Stomach (tissue), 9 donors: ENCODE measurements around the gene UHRF1. TPM values are rescaled to one million over a fixed set of nuclear protein-coding genes. Genes with fewer than 3 reads are reported as not detected.

Source experiments
- DNase-seq, 2 donors: peaks; one replicate each; pipeline versions ENCODE4 v3.0.0 to v3.0.0-alpha.2; 2013 to 2019
- H3K27ac ChIP-seq, 5 donors: fragments of 200-600 bp in 4 of 5; sonication (generic) in 4 of 5; one replicate each; pipeline ENCODE4 v1.5.1; 2013 to 2019; ENCODE audit warnings: mild to moderate bottlenecking in 1 of 5, moderate library complexity in 1 of 5
- H3K27me3 ChIP-seq, 3 donors: fragments of 200-600 bp; sonication (generic); one replicate each; pipeline ENCODE4 v1.5.1; 2017 to 2019; ENCODE audit warnings: mixed run types in 1 of 3
- H3K36me3 ChIP-seq, 4 donors: fragments of 200-600 bp; sonication (generic); 1 replicate in 3 of 4; 2 replicates in 1 of 4; pipeline ENCODE4 v1.5.1; 2016 to 2019
- H3K4me1 ChIP-seq, 4 donors: fragments of 200-600 bp; sonication (generic); one replicate each; pipeline ENCODE4 v1.5.1; 2016 to 2019
- H3K4me3 ChIP-seq, 4 donors: fragments of 200-600 bp; sonication (generic) in 3 of 4; one replicate each; pipeline ENCODE4 v1.5.1; 2016 to 2019; ENCODE audit warnings: mild to moderate bottlenecking in 1 of 4
- H3K9me3 ChIP-seq, 4 donors: fragments of 200-600 bp; sonication (generic); one replicate each; pipeline ENCODE4 v1.5.1; 2016 to 2019
- CTCF ChIP-seq, 7 experiments: fragments of 450-650 bp in 4 of 7; fragments of 200-600 bp in 3 of 7; sonication (generic) in 3 of 7; IDR thresholded peaks; one replicate each; pipeline ENCODE4 v1.5.1; 2016 to 2019; ENCODE audit warnings: antibody characterized with exemption in 7 of 7, control low read depth in 2 of 7, mild to moderate bottlenecking in 1 of 7
- EP300 ChIP-seq: sonication (generic); formaldehyde crosslinking; IDR thresholded peaks from one replicate; pipeline ENCODE4 v1.6.1; 2017; ENCODE audit warnings: antibody characterized with exemption
- POLR2A ChIP-seq, 4 donors: fragments of 450-650 bp; IDR thresholded peaks; one replicate each; pipeline ENCODE4 v1.6.1; 2016; ENCODE audit warnings: antibody characterized with exemption in 4 of 4, control low read depth in 2 of 4, mild to moderate bottlenecking in 1 of 4, moderate library complexity in 1 of 4
- POLR2AphosphoS5 ChIP-seq, 3 donors: sonication (generic); formaldehyde crosslinking; IDR thresholded peaks; one replicate each; pipeline ENCODE4 v1.6.1; 2016; ENCODE audit warnings: antibody characterized with exemption in 3 of 3
- WGBS, 5 donors: extraction: QIAGEN DNeasy Blood & Tissue Kit in 3 of 5; methylation state at CpG; one replicate each; pipeline versions ENCODE4 v1.1.5 to v1.1.7; 2013 to 2018; 5-methylcytosine and 5-hydroxymethylcytosine counted together
- intact Hi-C: fragments of 100-400 bp; cut with DNase I; formaldehyde crosslinking; loops from one replicate; pipeline ENCODE4 v1.15.1; 2023; ENCODE audit warnings: low total_unique reads
- polyA plus RNA-seq, 3 donors: library from polyadenylated mRNA; stranded (reverse); fragments of 200-250 nt; gene quantifications; one replicate each; pipeline ENCODE4 v1.2.3, GENCODE V29; 2013
- total RNA-seq, 5 donors: library from RNA; depleted of rRNA; stranded (reverse); fragments of >200 nt; gene quantifications; one replicate each; pipeline versions ENCODE4 v1.1.0 to v1.2.3, GENCODE V29; 2014 to 2016
- donor health status: healthy with polysubstance abuse.
- donor health status: Bipolar disorder and iron deficiency.
- donor health status: healthy.

The UHRF1 gene
- total and polyA plus RNA-seq, 8 donors, result 0.58 to 20.5 (median 4.1) TPM

- Histone ChIP-seq H3K9me3 (no peaks in the 10 kb centered on the region), H3K4me1 (peaks cover 15 to 28% (median 27%) of the 10 kb centered on the region in 4 donors), H3K27ac (no peak overlapping the region), H3K4me3 (no peak overlapping the region), H3K27me3 (no peaks in the 10 kb centered on the region), H3K36me3 (peaks cover 0 to 8% (median 0%) of the 10 kb centered on the region in 4 donors)
- TF ChIP-seq EP300, result no peak
- no peak for TF ChIP-seq POLR2AphosphoS5 (IDR thresholded peaks at IDR 0.05)
- TF ChIP-seq POLR2A (IDR thresholded peaks at IDR 0.05), result no peak
- TF ChIP-seq CTCF (IDR thresholded peaks at IDR 0.05), result no peak
- intact Hi-C loops, result no loop called here
- no peak for DNase-seq
- 76 to 89% (median 87%) methylated on average over 6 of the region's 6 CpGs for WGBS, 5 donors
Observed at GRCh38 chr19:4966591-4966990, 57.3 kb downstream of the UHRF1 start.

- no peak for TF ChIP-seq POLR2AphosphoS5 (IDR thresholded peaks at IDR 0.05)
- TF ChIP-seq EP300, result no peak
- TF ChIP-seq CTCF (IDR thresholded peaks at IDR 0.05), result no peak
- TF ChIP-seq POLR2A (IDR thresholded peaks at IDR 0.05), result no peak
- Histone ChIP-seq H3K9me3 (no peaks in the 10 kb centered on the region), H3K27me3 (no peaks in the 10 kb centered on the region), H3K27ac (peak overlapping the region; percentile 8 to 74 (median 58)), H3K4me1 (peaks cover 27 to 42% (median 40%) of the 10 kb centered on the region in 4 donors), H3K4me3 (peak overlapping the region; percentile 18 to 41 (median 26)), H3K36me3 (no peaks in the 10 kb centered on the region)
- intact Hi-C loops, result no loop called here
- no peak for DNase-seq
- 67 to 74% (median 68%) methylated on average over 16 of the region's 16 CpGs for WGBS, 5 donors
Observed at GRCh38 chr19:4967738-4968461, 58.6 kb downstream of the UHRF1 start.

- no peaks in the 10 kb centered on the region for H3K27me3 ChIP-seq
- peaks cover 33 to 49% (median 42%) of the 10 kb centered on the region in 4 donors for H3K4me1 ChIP-seq
- peak within 1 kb of the TSS; percentile 62 to 74 (median 69) for H3K4me3 ChIP-seq
- peak; percentile 86 to 95 (median 90) for TF ChIP-seq POLR2AphosphoS5 (IDR thresholded peaks at IDR 0.05)
- TF ChIP-seq POLR2A (IDR thresholded peaks at IDR 0.05), result no peak
- WGBS, 5 donors, result 0 to 3% (median 1%) methylated on average over 10 to 96 of the region's 96 CpGs
- DNase-seq, result peak; percentile 99 to 100
- no peaks in the 10 kb centered on the region for H3K36me3 ChIP-seq
- intact Hi-C loops, result no loop called here
- peak within 1 kb of the TSS; percentile 63 to 84 (median 83) for H3K27ac ChIP-seq
- H3K9me3 ChIP-seq, result no peaks in the 10 kb centered on the region
Observed at GRCh38 chr19:4968462-4969291, 59.4 kb downstream of the UHRF1 start, which contains the start of gene KDM4B. TSS of gene KDM4B (plus strand) at chr19:4969113. CDS start at chr19:5032891, 63,778 bp downstream.

- intact Hi-C loops, result no loop called here
Observed at GRCh38 chr19:4969292-4969771, 60.0 kb downstream of the UHRF1 start.

More at GRCh38 chr19:4969292-4969771, 60.0 kb downstream of the UHRF1 start:
- 1% methylated on average over 10 to 54 of the region's 54 CpGs for WGBS, 5 donors
- H3K4me1 ChIP-seq, result peaks cover 33 to 55% (median 45%) of the 10 kb centered on the region in 4 donors
- no peak for TF ChIP-seq POLR2A (IDR thresholded peaks at IDR 0.05)
- no peak for TF ChIP-seq POLR2AphosphoS5 (IDR thresholded peaks at IDR 0.05)
- no peak for TF ChIP-seq EP300
- TF ChIP-seq CTCF (IDR thresholded peaks at IDR 0.05), result no peak
- no peaks in the 10 kb centered on the region for H3K9me3 ChIP-seq
- H3K27ac ChIP-seq, result peak overlapping the region; percentile 63 to 84 (median 83)
- H3K4me3 ChIP-seq, result peak overlapping the region; percentile 62 to 74 (median 69)
- no peak for DNase-seq
- H3K36me3 ChIP-seq, result no peaks in the 10 kb centered on the region
- no peaks in the 10 kb centered on the region for H3K27me3 ChIP-seq
